T47D (cell line): ENCODE data around the gene TRIM68.

Experiments used
- DNase-seq, 2 experiments: peaks; one replicate each; pipeline versions ENCODE4 v3.0.0 to v3.0.0-alpha.2; 2011 to 2012; ENCODE audit warnings: low read depth in 1 of 2, low spot score in 1 of 2
- JUND ChIP-seq: IDR thresholded peaks from 2 replicates; pipeline ENCODE4 v1.6.1; 2012; ENCODE audit warnings: low read depth
- in situ Hi-C: cut with HindIII; loops from 2 replicates; pipeline ENCODE4 v1.10.0; 2016; ENCODE audit warnings: low sequenced_read_pairs, low pct_unique_long_range_greater_than_20kb

TRIM68 gene, protein sequence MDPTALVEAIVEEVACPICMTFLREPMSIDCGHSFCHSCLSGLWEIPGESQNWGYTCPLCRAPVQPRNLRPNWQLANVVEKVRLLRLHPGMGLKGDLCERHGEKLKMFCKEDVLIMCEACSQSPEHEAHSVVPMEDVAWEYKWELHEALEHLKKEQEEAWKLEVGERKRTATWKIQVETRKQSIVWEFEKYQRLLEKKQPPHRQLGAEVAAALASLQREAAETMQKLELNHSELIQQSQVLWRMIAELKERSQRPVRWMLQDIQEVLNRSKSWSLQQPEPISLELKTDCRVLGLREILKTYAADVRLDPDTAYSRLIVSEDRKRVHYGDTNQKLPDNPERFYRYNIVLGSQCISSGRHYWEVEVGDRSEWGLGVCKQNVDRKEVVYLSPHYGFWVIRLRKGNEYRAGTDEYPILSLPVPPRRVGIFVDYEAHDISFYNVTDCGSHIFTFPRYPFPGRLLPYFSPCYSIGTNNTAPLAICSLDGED

DNA sequence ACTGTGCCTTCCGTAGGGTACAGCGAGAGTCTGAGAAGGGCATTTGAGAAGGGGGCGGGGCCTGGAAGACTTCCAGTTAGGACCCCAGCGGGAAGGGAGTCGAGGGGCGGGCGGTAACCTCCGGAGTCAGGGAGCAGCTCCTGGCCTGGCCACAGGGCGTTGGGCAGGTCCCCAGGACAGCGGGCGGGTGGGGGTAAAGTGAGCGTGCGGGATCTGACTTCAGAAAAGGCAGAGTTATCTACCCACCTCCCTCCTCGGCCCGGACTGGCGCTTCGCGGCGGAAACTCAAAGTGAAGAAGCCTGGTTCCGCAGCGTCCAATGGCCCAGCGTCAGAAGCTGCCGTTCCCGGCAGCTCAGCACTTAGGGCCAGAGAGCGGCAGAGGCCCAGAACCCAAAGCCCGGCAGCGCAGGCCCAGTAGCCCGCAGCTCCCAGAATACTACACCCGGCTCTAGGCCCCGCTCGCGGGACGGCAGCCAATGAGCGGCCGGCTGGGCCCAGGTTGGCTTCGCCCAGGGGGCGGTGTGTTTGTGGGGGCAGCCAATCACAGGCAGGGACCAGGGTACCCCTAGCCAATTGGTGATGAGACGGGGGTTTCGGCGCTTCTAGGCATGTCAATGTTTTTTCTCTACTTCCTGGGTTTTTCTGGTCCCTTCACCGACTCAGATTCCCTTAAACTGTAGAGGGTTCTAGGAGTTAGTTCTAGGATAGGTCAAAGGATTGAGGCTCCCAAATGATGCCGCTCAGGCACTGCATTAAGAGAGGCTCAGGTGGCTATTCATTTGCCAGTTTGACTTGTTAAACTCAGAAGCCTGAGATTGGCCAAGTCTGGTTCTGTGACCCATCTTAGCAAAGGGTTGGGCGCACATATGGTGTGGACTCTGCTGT is at the start of gene TRIM68:
TRIM68 (minus strand) TSS at position 451 of the 886 bp plus-strand sequence. CDS start 2,727 bp downstream, outside the sequence.
- TF ChIP-seq JUND: no peak
- in situ Hi-C loops: no loop called here
- peak; percentile 89 to 93 for DNase-seq

GRCh38 chr11:4654635-4655369 is 46.8 kb upstream of the TRIM68 start:
- in situ Hi-C loops: no loop called here
- no peak for TF ChIP-seq JUND
- DNase-seq: no peak

DNA sequence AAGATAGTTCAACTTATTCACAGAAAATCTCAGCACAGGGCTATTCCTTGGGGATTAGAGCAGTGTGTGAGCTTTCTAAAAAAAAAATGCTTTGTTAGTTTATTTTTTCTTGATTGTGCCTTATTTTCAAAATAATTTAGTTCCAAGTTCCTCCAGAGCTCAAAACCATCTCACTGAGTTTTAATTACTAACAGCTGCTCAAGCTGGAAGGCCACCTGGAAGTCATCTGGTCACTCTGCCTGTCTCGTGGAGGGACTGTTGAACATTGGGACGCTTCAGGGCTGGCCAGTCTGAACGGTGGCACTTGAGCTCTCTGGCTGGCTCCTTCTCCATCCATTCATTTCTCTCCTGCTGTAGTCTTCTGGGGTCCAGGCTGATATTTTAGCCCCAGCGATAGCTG is 39.7 kb upstream of the TRIM68 start:
- TF ChIP-seq JUND: no peak
- in situ Hi-C loops: no loop called here
- DNase-seq: no peak

DNA sequence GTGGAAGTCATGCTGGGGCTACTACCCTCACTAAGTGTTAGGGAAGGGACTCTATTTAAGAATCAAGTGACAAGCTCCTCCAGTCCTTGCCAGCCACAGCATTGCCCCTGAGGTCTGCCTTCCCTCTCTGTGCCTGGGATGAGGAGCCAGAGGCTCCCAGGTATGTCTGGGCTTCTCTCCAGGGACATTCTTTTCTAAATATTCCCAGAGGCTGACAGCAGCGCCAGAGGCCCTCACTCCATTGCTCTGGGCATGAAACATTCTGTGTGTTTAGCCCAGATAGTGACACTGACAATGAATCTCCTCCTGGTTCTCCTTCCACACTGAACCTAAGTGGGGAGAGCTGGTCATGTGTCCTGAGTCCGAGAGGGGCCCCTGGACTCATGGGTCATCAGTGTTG is 37.9 kb upstream of the TRIM68 start:
- in situ Hi-C loops: no loop called here
- DNase-seq: no peak
- no peak for TF ChIP-seq JUND

- in situ Hi-C loops: no loop called here
Measured at GRCh38 chr11:4644233-4644632, 36.2 kb upstream of the TRIM68 start.

DNA sequence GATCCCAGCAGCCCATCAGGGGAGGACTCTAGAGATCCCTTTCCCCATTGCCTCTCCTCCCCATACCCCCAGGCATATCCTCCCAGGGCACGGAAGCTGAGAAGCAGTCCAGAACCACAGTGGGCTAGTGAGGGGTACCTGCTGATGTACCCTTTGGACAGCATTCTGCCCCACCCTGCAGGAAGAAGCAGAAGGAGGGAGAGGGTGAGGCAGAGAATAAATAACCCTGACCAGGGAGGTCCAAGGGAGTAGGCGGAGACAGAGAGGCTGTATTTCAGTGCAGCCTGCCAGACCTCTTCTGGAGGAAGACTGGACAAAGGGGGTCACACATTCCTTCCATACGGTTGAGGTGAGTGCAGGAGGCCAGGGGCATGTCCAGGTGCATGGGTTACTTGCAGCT is 35.7 kb upstream of the TRIM68 start, which contains the start of gene OR51E1:
OR51E1 (plus strand) TSS at position 301 of the 400 bp plus-strand sequence. CDS start 8,545 bp downstream, outside the sequence.
- DNase-seq: no peak
- TF ChIP-seq JUND: no peak
- in situ Hi-C loops: no loop called here

More at GRCh38 chr11:4644233-4644632, 36.2 kb upstream of the TRIM68 start:
- TF ChIP-seq JUND: no peak
- no peak for DNase-seq

DNA sequence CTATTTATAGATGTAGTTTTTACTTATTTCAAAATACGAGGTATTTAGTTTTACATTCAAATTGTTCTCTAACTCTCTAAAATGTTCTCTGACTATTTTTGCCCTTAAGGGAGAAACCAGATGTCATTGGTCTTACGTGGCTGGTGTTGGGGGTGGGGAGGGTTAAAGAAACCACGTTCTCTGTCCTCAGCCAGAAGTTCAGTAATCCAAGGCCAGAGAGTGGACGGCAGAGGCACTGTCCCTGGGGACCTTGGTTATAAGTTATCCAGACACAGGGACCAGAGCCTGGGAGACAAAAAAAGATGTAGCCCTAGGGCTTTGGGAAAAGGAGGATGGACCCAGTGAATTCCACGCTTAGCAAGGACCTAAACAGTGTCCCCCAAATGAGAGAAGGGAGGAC is 35.0 kb upstream of the TRIM68 start:
- DNase-seq: no peak
- TF ChIP-seq JUND: no peak
- in situ Hi-C loops: no loop called here

- TF ChIP-seq JUND: no peak
- in situ Hi-C loops: no loop called here
- DNase-seq: no peak
Measured at GRCh38 chr11:4642043-4642442, 34.0 kb upstream of the TRIM68 start.

DNA sequence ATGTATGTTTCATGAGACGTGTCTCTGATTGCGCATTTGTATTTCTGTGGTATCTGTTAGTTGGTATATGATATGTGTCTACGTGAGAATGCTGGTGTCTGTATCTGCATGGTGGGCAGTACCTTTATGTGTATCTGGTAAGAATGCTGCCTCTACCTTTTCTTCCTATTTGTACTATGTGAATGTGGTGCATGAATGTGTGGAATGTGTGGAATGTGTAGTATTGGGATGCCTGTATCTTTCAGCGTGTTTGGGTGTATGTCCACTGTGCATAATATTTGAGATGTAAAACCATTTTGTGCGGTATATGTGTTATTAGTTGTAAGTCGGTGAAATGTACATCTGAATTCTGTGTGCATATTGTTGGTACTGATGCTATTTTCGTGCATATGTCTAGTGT is 33.5 kb upstream of the TRIM68 start:
- in situ Hi-C loops: no loop called here
- no peak for DNase-seq
- TF ChIP-seq JUND: no peak

GRCh38 chr11:4639931-4640330 is 31.9 kb upstream of the TRIM68 start:
- in situ Hi-C loops: no loop called here
- no peak for DNase-seq
- TF ChIP-seq JUND: no peak

GRCh38 chr11:4637662-4638047 is 29.6 kb upstream of the TRIM68 start:
- TF ChIP-seq JUND: no peak
- in situ Hi-C loops: no loop called here
- DNase-seq: no peak

- in situ Hi-C loops: no loop called here
- no peak for TF ChIP-seq JUND
- DNase-seq: peak; percentile 51 to 73
Measured at GRCh38 chr11:4636962-4637661, 29.1 kb upstream of the TRIM68 start, which contains the start of gene OR51D1. OR51D1 (plus strand) TSS chr11:4637477; CDS start chr11:4639791, 2,314 bp downstream.
